HL-60/S4 treated with phorbol 12-myristate 13-acetate at 8.2 ng/mL for 4 days and 3 days (cell line): Measurements from ENCODE around the gene KCTD15.

Source experiments
- in situ Hi-C: fragments of 300-500 bp; cut with MboI; formaldehyde crosslinking; loops from 2 replicates; pipeline ENCODE4 v1.15.0; 2022; ENCODE audit warnings: low sequenced_read_pairs

The KCTD15 gene

GRCh38 chr19:33788676-33789075 is 8.0 kb upstream of the KCTD15 start:
- in situ Hi-C loops, result loop anchor here (10.0 to 25.0 kb wide), 2 partner anchors 199 to 306 kb away; no protein-coding TSS in a partner anchor

GRCh38 chr19:33789344-33789743 is 7.3 kb upstream of the KCTD15 start:
- in situ Hi-C loops, result loop anchor here (10.0 to 25.0 kb wide), 2 partner anchors 198 to 305 kb away; no protein-coding TSS in a partner anchor

DNA sequence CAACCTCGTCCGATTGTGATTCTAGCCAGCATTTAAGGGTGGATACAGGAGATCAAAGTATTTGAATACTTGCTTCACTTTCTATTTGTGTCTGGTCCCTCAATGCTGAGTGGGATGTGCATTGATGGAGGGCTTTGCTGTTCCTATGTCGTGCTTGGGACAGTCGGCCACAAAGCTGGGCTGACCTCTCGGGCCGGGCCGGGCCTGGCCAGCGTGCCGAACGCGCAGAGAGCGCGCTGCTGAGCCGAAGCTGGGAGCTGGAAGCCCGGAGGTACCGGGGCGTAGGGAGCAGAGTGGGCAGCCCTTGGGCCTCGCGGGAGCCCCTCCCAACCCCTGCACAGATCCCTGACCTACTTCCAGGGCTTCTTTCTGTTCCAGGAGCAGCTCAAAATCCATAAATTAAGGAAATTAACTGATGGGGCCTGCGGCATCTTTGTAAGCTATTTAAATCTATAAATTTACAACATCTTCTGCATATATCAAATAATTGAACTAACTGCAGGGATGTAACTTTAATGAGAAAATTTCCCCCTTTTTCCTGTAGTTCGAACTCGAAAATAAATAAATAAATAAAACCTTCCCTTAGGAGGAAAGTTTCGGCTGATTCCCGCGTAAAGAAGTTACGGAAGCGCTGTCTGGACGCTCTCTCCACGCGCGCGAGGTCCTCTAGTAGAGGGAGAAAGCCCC is 1.8 kb upstream of the KCTD15 start:
- in situ Hi-C loops, result loop anchor here (25.0 kb wide), 1 partner anchor 192 kb away; no protein-coding TSS in a partner anchor

DNA sequence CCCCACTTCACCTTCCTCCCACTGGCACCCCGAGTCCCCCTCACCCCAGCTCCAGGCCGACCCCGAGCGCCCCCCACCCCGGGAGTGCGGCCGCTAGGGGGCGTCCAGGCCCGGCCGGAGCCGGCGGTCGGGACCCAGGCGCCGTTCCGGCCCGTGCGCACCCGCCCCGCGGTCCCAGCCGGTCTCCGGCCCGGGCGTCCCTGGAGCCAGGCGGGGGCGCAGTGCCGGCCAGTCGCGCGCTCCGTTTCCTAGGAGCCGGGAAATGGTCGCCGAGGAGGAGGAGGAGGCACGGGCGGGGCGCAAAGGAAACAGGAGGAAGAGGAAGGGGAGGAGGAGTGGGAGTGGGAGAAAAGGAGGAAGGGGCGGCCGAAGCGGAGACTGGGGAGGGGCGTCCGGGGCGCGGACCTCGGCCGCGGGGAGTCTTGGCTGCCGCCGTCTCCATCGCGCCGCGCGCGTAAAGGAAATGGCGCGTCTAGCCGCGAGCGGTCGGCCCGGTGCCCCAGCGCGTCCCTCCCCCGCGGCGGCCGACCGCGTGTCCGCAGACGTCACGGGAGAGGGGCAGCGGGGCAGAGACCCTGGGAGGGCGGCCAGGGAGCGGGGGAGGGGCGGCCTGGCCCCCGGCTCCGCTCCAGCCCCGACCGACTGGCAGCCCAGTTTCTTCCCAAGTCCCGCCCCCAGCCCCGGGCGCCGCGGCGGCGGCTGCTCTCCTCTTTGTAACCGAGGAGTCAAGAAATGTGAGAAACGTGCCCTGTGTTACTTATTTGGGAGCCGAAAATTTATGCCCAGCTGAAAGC is 1.1 kb upstream of the KCTD15 start:
- in situ Hi-C loops, result loop anchor here (25.0 kb wide), 1 partner anchor 192 kb away; no protein-coding TSS in a partner anchor

GRCh38 chr19:33797802-33798671 is 1.4 kb downstream of the KCTD15 start:
- in situ Hi-C loops, result loop anchor here (25.0 kb wide), 1 partner anchor 189 kb away; no protein-coding TSS in a partner anchor

GRCh38 chr19:33798681-33799111 is 2.0 kb downstream of the KCTD15 start:
- in situ Hi-C loops, result loop anchor here (25.0 kb wide), 1 partner anchor 189 kb away; no protein-coding TSS in a partner anchor

GRCh38 chr19:33799476-33799875 is 2.8 kb downstream of the KCTD15 start:
- in situ Hi-C loops, result loop anchor here (25.0 kb wide), 1 partner anchor 188 kb away; no protein-coding TSS in a partner anchor

DNA sequence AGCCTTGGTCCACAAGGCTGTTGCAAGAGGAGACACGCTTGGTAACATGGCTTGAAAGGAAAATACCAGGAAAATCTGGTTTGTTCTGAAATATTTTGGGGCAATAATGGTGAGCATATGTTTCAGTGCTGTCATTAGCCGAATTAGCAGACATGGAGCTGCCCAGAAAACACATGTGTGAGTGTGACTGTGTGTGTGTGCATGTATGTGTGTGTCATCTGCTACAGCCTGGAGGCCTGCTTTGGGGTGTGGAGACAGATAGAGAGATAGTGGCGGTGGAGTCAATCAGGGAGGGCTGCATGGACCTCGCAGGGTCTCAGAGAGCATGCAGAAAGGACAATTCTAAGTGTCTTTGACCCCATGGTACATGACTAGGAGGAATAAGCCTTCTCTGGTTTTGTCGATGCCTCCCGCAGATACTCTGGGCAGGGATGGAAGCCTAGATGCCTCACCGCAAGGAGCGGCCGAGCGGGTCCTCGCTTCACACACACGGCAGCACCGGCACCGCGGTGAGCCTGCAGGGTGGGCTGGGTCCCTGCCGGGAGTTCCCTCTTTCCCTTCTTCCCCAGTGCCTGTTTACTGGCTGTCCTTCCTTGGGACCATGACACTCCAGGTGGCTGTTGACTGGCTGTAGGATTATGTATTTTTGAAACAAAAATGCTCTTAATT is 3.5 kb downstream of the KCTD15 start:
- in situ Hi-C loops, result no loop called here

DNA sequence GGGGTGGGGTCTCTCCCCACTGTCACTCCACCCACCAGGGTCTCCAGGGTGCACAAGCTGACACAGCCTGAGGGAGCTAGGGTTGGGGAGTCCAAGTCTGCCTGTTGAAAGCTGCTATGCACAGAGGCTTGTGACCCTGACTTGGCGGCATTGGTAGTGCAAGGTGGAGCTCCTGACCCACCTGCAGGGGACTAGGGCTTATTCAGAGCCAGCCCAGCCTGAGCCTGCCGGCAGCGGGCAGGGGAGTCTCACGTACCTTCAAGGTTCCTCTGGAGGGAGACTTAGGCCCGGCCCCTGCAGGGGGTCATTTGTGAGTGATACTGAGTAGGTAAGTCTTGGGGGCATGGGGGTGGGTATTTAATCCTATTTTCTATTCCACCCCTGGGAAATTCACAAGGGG is 4.7 kb downstream of the KCTD15 start:
- in situ Hi-C loops, result no loop called here

DNA sequence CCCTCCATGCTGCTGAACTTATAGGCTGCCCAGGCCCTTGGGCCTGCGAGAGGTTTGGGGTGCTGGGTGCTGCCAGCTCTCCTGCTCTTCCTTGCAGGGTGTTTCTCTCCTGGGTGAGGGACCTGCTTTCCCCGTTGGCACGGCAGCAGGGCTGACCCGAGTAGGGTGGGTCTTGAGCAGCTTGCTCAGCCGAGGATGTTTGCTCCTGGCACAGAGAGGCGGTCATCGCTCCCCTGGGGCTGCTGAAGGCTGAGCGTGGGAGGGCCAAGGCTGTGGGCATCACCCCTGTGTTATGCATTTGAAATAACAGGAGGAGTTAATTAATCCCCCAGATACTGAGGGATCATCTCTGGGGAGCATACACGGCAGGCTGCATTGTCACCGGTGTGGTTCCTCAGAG is 5.3 kb downstream of the KCTD15 start:
- in situ Hi-C loops, result no loop called here

DNA sequence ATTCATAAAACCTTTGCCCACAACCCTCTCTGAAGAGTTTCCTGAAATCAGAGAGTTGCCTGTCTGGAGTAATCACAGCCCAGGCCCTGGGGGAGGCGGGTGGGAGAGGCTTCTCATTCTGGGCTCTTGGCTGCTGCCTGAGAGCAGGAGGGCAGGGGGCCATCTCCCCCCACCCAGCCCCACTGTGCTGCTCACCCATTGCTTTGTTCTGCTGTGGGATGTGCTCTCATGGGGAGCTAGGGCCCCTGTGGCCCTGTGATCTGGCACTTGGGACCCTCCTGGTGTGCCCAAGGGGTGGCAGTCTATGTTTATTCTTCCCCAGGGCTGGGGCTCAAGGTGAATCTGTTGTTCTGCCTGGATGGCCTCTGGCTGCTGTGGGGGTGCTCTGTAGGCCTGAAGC is 6.1 kb downstream of the KCTD15 start:
- in situ Hi-C loops, result no loop called here

GRCh38 chr19:33803383-33803782 is 6.7 kb downstream of the KCTD15 start:
- in situ Hi-C loops, result no loop called here

- in situ Hi-C loops, result no loop called here
Measured at GRCh38 chr19:33804021-33804799, 7.5 kb downstream of the KCTD15 start.

DNA sequence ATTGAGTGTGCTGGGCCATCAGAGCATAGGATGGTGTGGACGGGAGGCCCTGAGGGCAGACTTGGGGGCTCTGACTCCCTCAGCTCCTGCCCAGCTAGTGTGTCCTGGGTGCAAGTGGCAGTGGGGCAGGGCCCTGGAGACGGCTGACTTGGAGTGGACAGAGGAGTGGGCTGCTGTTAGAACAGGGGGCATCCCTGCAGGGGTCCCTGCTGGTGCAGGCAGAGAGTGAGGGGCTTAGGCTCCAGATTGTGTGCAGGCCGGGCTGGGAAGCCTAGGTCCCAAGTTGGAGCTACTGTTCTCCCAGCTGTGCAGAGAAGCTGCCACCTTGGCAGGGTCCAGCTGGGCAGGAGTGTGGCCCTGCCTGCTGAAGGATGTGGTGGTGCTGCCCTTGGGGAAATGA is 8.6 kb downstream of the KCTD15 start:
- in situ Hi-C loops, result no loop called here

DNA sequence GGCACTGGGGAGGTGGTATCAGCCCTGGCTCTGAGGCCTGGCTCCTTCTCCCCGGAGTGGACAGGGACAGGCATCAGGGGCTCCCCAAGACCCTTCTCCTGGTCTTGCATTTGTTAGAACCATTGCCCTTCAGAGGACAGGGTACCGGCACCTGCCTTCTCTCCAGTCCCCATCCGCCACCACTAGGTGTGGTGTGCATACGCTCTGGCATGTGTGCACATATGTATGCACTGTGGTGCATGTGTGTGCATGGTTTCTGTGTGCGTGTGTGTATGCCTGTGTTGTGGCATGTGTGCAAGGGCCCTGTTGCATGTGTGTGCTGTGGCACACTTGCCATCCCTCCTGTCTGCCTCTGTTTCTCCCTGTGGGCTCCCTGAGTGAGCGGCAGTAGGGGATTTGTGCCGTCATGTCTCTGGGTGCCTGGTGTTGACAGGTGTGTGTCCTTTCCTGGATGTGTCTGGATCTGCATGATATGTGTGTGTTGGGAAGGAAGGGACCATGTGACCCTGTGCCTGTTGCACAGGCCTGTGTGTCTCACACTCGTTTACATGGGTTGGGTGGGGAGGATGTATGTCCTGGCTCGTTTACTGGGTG is 9.3 kb downstream of the KCTD15 start:
- in situ Hi-C loops, result no loop called here

GRCh38 chr19:33806434-33806881 is 9.8 kb downstream of the KCTD15 start:
- in situ Hi-C loops, result no loop called here

- in situ Hi-C loops, result no loop called here
Measured at GRCh38 chr19:33808399-33808798, 11.7 kb downstream of the KCTD15 start.

DNA sequence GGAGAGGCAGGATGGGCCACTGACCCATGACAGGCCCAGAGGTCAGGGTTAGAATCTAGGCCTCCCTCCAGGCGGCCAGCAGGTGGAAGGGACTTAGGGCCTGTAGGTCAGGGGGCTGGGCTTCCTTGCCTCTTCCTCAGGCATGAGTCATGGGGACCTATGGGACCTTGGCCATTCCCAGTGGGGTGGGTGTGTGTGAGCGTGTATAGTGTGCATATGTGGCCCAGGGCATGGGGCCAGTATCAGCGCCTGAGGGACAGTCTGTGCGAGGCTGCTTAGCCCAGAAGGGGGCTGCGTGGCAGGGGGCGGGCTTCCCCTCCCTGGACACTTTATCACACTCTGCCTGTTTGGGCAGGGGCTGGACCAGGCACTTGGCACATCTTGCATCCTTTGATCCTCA is 13.3 kb downstream of the KCTD15 start:
- in situ Hi-C loops, result no loop called here

GRCh38 chr19:33810821-33811220 is 14.2 kb downstream of the KCTD15 start:
- in situ Hi-C loops, result no loop called here
